Fibroblast of the aortic adventitia (primary cell): Measurements from ENCODE around the gene MAPK8IP1. TPM values are rescaled to one million over a fixed set of nuclear protein-coding genes. Genes with fewer than 3 reads are reported as not detected.

ENCODE experiments used
- DNase-seq: peaks from one replicate; pipeline ENCODE4 v3.0.0-alpha.2; 2010; ENCODE audit warnings: low read depth
- H3K4me3 ChIP-seq: 2 replicates; pipeline ENCODE4 v1.5.1; 2011; ENCODE audit warnings: low read depth, mild to moderate bottlenecking, control low read depth, low read length, moderate library complexity
- total RNA-seq: library from RNA; depleted of rRNA; stranded (reverse); fragments of >200 nt; gene quantifications from 2 replicates; pipeline ENCODE4 v1.2.3, GENCODE V29; 2012; ENCODE audit warnings: low replicate concordance
- TF ChIP-seq, protein P1 (sequence below): IDR thresholded peaks from 2 replicates; pipeline ENCODE4 v1.5.1; 2011; ENCODE audit warnings: mild to moderate bottlenecking, low read length, control low read depth, inconsistent platforms; ENCODE audit not compliant: insufficient read depth

MAPK8IP1 gene
- total RNA-seq, 1 donor, result 8.1 TPM

DNA sequence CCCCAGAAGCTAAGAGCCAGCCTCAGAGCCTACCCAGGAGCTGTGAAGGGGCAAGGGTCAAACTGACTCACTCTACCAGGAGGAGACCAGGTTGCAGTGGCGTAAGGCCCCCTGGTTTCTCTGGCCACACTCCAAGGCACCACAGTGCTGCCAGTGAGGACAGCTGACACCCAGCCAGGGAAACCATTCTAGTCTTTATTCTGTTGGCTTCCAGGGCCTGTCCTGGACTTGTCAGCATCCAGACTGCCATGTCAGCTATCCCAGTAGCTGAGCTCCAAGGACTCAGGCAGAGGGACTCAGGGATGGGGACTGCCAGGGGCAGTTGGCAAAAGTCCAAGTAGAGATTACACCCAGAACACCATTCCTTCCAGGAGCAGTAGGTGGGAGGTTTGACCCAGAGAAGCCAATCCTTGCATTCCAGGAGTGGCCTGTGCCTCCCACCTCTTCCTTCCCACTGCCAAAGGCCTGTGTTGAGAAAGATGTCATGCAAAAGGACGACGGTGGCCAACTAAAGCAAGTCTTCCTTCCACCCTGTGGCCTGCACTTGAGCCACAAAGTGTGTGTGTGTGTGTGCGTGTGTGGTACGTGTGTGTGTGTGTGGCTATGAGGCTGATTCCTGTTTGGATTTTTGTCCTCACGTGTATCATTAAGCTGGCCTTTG is 3.6 kb upstream of the MAPK8IP1 start:
- TF ChIP-seq, protein P1, sequence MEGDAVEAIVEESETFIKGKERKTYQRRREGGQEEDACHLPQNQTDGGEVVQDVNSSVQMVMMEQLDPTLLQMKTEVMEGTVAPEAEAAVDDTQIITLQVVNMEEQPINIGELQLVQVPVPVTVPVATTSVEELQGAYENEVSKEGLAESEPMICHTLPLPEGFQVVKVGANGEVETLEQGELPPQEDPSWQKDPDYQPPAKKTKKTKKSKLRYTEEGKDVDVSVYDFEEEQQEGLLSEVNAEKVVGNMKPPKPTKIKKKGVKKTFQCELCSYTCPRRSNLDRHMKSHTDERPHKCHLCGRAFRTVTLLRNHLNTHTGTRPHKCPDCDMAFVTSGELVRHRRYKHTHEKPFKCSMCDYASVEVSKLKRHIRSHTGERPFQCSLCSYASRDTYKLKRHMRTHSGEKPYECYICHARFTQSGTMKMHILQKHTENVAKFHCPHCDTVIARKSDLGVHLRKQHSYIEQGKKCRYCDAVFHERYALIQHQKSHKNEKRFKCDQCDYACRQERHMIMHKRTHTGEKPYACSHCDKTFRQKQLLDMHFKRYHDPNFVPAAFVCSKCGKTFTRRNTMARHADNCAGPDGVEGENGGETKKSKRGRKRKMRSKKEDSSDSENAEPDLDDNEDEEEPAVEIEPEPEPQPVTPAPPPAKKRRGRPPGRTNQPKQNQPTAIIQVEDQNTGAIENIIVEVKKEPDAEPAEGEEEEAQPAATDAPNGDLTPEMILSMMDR, result no peak
- DNase-seq, result no peak
- no peak overlapping the region for H3K4me3 ChIP-seq

DNA sequence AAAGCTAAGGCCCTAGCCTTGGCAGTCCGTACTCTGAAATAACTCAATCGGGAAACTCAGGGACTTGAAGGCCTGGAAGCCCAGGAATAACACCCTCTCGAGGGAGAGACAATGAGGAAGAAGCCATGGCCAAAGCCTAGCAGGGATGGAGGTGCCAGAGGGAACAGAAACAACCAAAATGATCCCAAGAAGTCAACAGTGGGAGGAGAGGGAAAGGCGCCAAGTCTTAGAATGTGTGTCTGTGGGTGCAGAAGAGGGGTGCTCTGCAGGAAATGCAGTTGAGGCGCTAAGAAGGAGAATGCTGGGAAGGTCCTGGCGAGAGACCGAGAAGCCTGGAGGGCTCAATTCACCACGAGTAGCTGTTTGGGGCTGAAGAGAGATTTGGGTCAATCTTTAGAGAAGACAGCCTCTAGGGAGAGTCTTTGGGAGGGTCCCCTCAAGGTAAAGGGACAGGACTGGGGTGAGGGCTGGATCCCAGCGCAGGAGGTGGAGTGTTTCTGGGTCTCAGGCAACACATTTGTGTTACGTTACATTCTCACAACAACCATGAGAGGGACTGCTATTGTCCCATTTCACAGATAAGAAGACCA is 760 bp upstream of the MAPK8IP1 start:
- no peak overlapping the region for H3K4me3 ChIP-seq
- TF ChIP-seq, protein P1, result no peak
- no peak for DNase-seq

DNA sequence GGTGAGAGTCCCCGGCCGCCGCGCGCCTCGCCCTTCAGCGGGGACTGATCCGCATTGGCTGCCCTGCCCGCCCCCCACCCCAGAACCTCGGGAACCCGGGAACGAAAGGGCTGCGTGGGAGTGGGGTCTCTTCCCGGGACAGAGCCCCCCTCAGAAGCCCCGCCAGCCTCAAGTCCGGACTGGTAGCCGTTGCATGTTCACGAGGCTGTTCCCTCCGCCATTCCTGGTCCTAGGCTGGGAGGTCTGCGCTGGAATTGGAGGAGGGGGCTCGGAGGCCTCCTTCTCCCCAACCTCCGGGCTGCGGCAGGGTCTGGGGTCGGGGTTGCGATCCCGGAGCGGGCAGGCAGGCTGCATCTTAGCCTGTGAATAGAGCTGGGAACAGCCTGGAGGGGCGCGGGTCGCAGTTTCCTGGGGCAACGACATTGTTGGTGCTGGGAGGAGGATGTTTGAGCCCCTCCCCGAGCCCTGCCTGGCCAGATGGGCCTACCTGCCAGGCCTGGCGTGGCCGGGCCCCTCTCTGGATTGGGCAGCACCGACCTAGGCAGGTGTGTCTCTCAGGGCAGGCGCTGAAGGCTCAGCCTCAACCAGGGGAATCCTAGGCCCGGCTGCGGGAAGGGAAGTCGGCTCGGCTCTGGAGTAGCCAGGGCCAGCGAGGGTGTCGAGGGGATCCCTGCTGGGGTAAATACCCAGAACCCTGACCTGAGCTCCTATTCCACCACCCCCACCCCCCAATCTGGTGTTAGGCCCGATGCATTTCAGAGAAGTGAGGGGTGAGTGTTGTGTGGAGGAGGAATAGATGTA is 670 bp downstream of the MAPK8IP1 start:
- DNase-seq, result no peak
- TF ChIP-seq, protein P1, result no peak
- H3K4me3 ChIP-seq, result peak overlapping the region; percentile 51

DNA sequence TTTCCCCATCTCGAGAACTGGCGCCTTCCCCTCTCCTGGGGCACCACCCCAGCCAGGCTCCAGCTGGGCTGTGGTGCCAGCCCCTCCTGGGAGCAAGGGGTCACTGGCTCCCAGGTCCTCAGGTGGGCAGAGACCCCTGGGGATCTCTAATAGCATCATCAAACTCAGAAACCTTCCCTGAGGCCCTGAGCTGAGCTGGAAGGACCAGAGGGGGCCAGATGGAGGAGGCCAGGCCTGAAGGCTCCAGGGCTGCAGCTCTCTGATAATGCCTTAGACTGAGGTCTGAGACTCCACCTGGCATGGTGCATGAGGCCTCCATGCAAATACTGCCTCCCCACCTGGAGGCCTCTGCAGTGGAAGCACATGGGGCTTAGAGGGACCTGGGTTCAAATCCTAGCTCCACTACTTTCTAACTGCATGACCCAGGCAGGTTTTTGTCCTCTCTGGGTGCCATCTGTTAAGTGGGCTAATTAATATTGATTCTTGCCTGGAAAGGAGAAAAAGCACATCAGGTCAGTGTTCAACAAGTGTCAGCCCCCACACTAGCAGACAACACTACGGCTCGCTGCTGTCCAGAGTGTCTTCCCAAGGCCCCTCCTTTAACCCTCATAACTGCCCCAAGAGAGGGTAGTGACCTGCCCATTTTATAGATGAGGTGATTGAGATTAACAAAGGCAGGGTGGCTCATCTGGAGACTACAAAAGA is 1.5 kb downstream of the MAPK8IP1 start:
- no peak overlapping the region for H3K4me3 ChIP-seq
- no peak for DNase-seq
- TF ChIP-seq, protein P1, result no peak

DNA sequence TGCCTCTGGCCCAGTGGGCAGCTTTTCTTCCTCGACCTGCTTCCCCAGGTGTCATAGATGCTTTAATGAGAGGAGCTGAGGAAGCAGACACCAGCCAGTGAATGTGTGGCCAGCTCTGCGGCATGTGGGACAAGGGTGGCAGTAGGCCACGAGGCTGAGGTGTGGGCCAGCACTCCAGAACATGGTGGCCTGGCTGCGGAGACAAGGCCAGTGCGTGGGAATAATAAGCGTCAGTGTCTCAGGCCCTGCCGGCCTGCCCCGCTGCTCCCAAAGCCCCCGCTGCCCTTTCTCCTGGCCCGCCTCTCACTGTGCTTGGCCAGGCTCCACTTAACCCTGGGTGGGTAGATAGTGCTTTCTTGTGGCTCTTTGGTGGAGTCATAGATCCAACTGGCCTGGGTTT is 2.1 kb downstream of the MAPK8IP1 start:
- no peak overlapping the region for H3K4me3 ChIP-seq
- TF ChIP-seq, protein P1, result no peak
- DNase-seq, result no peak

DNA sequence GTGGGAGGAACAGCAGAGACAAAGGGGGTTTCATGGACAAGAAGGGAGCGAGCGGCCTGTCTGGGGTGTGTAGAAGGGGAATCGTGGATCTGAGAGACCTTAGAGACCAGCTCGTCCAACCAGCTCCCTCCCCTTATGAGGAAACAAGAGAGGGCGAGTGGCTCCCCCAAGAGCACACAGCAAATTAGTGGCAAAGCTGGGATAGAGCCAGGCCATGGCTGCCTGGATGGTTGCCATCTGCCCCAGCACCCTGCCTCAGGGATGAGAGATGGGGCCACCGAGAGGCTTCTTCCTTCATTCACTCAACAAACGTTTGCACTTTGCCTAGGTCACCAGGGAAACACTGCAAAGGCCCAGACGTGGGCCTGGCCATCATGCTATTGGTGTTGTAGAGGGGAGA is 4.1 kb downstream of the MAPK8IP1 start:
- TF ChIP-seq, protein P1, result no peak
- no peak overlapping the region for H3K4me3 ChIP-seq
- DNase-seq, result no peak
